Hepatocyte (in vitro differentiated cells): ENCODE measurements around the gene TET2.

ENCODE experiments used
- CTCF ChIP-seq: fragments of 200-600 bp; sonication (generic); IDR thresholded peaks from 2 replicates; pipeline ENCODE4 v1.5.1; 2016; ENCODE audit warnings: antibody characterized with exemption, mild to moderate bottlenecking; ENCODE audit not compliant: poor library complexity
- EZH2phosphoT487 ChIP-seq: fragments of 200-600 bp; sonication (generic); IDR thresholded peaks from one replicate; pipeline ENCODE4 v1.6.1; 2018; ENCODE audit warnings: antibody characterized with exemption, mild to moderate bottlenecking, low read depth, moderate library complexity; ENCODE audit not compliant: unreplicated experiment, severe bottlenecking

GRCh38 chr4:105171912-105172311 is 25.2 kb downstream of the TET2 start:
- TF ChIP-seq CTCF (no peak), EZH2phosphoT487 (no peak)
